T1000 (cell line): ENCODE results near the gene IL20.

ENCODE experiments used
- DNase-seq: peaks from one replicate; lab custom pipeline; 2025; ENCODE audit warnings: mixed read lengths; lab: John Stamatoyannopoulos, UW

IL20 gene

GRCh38 chr1:206904423-206905142, 39.2 kb downstream of the IL20 start:
- no peak for DNase-seq

- DNase-seq = peak; percentile 74
Observed at GRCh38 chr1:206905295-206906164, 40.1 kb downstream of the IL20 start.

GRCh38 chr1:206907304-206907991, 42.0 kb downstream of the IL20 start:
- no peak for DNase-seq

- no peak for DNase-seq
Observed at GRCh38 chr1:206908038-206908437, 42.6 kb downstream of the IL20 start.

- DNase-seq = no peak
Observed at GRCh38 chr1:206909161-206909882, 43.9 kb downstream of the IL20 start.

- DNase-seq = no peak
Observed at GRCh38 chr1:206909883-206910318, 44.5 kb downstream of the IL20 start.

GRCh38 chr1:206911064-206911663, 45.7 kb downstream of the IL20 start:
- no peak for DNase-seq

- DNase-seq = peak; percentile 66
Observed at GRCh38 chr1:206912445-206913095, 47.1 kb downstream of the IL20 start.

- DNase-seq = no peak
Observed at GRCh38 chr1:206913766-206914537, 48.5 kb downstream of the IL20 start.

- no peak for DNase-seq
Observed at GRCh38 chr1:206915030-206915735, 49.8 kb downstream of the IL20 start.

- no peak for DNase-seq
Observed at GRCh38 chr1:206916000-206916709, 50.7 kb downstream of the IL20 start.

- no peak for DNase-seq
Observed at GRCh38 chr1:206918076-206918475, 52.7 kb downstream of the IL20 start.
